PC-9 (cell line): ENCODE results near the gene BLOC1S2.
"Not testable (repeated sequence)": the region's sequence is repeated elsewhere in the genome, so short reads cannot be mapped to it uniquely, and the experiment has no call there.

ENCODE experiments used
- CTCF ChIP-seq: fragments of 200-600 bp; sonication (generic); conservative IDR thresholded peaks from 2 replicates; pipeline ENCODE4 v1.6.1; 2017; ENCODE audit warnings: mixed run types, antibody characterized with exemption, mild to moderate bottlenecking, moderate library complexity
- EZH2 ChIP-seq: fragments of 200-600 bp; sonication (generic); IDR thresholded peaks from 2 replicates; pipeline ENCODE4 v1.8.0; 2017; ENCODE audit warnings: antibody characterized with exemption, low read depth

DNA sequence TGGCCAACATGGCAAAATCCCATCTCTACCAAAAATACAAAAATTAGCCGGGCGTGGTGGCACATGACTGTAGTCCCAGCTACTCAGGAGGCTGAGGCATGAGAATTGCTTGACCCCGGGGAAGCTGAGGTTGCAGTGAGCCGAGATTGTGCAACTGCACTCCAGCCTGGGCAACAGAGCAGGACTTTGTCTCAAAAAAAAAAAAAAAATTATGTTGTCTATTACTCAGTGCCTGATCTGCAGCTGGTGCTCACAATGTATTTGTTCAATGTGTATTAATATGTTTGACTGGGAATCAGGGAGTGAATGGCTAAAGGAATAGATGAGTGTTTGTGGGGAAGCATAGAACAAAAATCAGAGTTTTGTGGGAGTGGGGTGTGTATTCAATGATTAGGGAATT is 5.8 kb upstream of the BLOC1S2 start:
- TF ChIP-seq CTCF, EZH2: not testable (repeated sequence)
